Gastroesophageal sphincter (tissue), 4 donors: Measurements from ENCODE around the gene MALT1. TPM values are rescaled to one million over a fixed set of nuclear protein-coding genes. Genes with fewer than 3 reads are reported as not detected.

Source experiments
- ATAC-seq: fragments of 150-250 bp; one replicate; pipeline ENCODE4 v1.9.1; 2016; ENCODE audit warnings: mild to moderate bottlenecking, moderate library complexity
- H3K27ac ChIP-seq, 4 donors: fragments of 200-600 bp; sonication (generic) in 3 of 4; 1 replicate in 3 of 4; 2 replicates in 1 of 4; pipeline ENCODE4 v1.5.1; 2016 to 2019
- H3K27me3 ChIP-seq: fragments of 200-600 bp; sonication (generic); one replicate; pipeline ENCODE4 v1.5.1; 2019
- H3K36me3 ChIP-seq, 2 donors: fragments of 200-600 bp; sonication (generic); one replicate each; pipeline ENCODE4 v1.5.1; 2019; ENCODE audit warnings: control low read depth in 1 of 2
- H3K4me1 ChIP-seq, 3 donors: fragments of 200-600 bp; sonication (generic); 1 replicate in 2 of 3; 2 replicates in 1 of 3; pipeline ENCODE4 v1.5.1; 2016 to 2019; ENCODE audit warnings: control low read depth in 2 of 3
- H3K4me3 ChIP-seq, 2 donors: fragments of 200-600 bp; sonication (generic); one replicate each; pipeline ENCODE4 v1.5.1; 2019; ENCODE audit warnings: mild to moderate bottlenecking in 1 of 2, moderate library complexity in 1 of 2
- H3K9me3 ChIP-seq, 3 donors: fragments of 200-600 bp; sonication (generic); one replicate each; pipeline ENCODE4 v1.5.1; 2017 to 2019; ENCODE audit warnings: control low read depth in 2 of 3
- CTCF ChIP-seq, 4 experiments: fragments of 200-600 bp in 2 of 4; fragments of 450-650 bp in 2 of 4; sonication (generic) in 1 of 4; IDR thresholded peaks; one replicate each; pipeline ENCODE4 v1.5.1; 2017 to 2019; ENCODE audit warnings: antibody characterized with exemption in 4 of 4, mild to moderate bottlenecking in 2 of 4, moderate library complexity in 2 of 4
- EP300 ChIP-seq: sonication (generic); formaldehyde crosslinking; IDR thresholded peaks from one replicate; pipeline ENCODE4 v1.6.1; 2017; ENCODE audit warnings: antibody characterized with exemption, mild to moderate bottlenecking
- POLR2A ChIP-seq, 2 donors: fragments of 450-650 bp; IDR thresholded peaks; one replicate each; pipeline ENCODE4 v1.6.1; 2017; ENCODE audit warnings: antibody characterized with exemption in 2 of 2, mild to moderate bottlenecking in 2 of 2, moderate library complexity in 1 of 2
- POLR2AphosphoS5 ChIP-seq: sonication (generic); formaldehyde crosslinking; IDR thresholded peaks from one replicate; pipeline ENCODE4 v1.6.1; 2017; ENCODE audit warnings: antibody characterized with exemption
- WGBS, 2 donors: methylation state at CpG; one replicate each; pipeline ENCODE4 v1.1.5; 2018; ENCODE audit warnings: low coverage in 1 of 2; 5-methylcytosine and 5-hydroxymethylcytosine counted together
- total RNA-seq, 4 donors: library from RNA; depleted of rRNA; stranded (reverse); fragments of >200 nt; gene quantifications; one replicate each; pipeline ENCODE4 v1.1.0, GENCODE V29; 2016

Gene MALT1
- total RNA-seq, 4 donors from 2014 or later, result 19.4 to 26.6 (median 24.1) TPM

- TF ChIP-seq CTCF (IDR thresholded peaks at IDR 0.05) (no peak), POLR2AphosphoS5 (peak; percentile 38), POLR2A (IDR thresholded peaks at IDR 0.05) (no peak)
- Histone ChIP-seq H3K9me3 (no peaks in the 10 kb centered on the region), H3K4me3 (no peak overlapping the region), H3K27me3 (no peaks in the 10 kb centered on the region), H3K36me3 (peaks cover 0 to 22% of the 10 kb centered on the region in 2 donors), H3K4me1 (peaks cover 0 to 8% (median 0%) of the 10 kb centered on the region in 3 donors), H3K27ac (no peak overlapping the region)
- WGBS, 2 donors, result 75 to 100% methylated on average over 1 to 5 of the region's 5 CpGs
- no peak for ATAC-seq
Observed at GRCh38 chr18:58682429-58683069, 11.3 kb downstream of the MALT1 start.

GRCh38 chr18:58687871-58688308 lies 16.6 kb downstream of the MALT1 start:
- Histone ChIP-seq H3K9me3 (no peaks in the 10 kb centered on the region), H3K27ac (no peak overlapping the region), H3K27me3 (no peaks in the 10 kb centered on the region), H3K36me3 (peaks cover 0 to 31% of the 10 kb centered on the region in 2 donors), H3K4me1 (peaks cover 0 to under 1% (median 0%) of the 10 kb centered on the region in 3 donors), H3K4me3 (no peak overlapping the region)
- no peak for ATAC-seq
- TF ChIP-seq CTCF (IDR thresholded peaks at IDR 0.05) (no peak), EP300 (no peak)
- WGBS, 2 donors, result 83 to 96% methylated on average over 6 of the region's 6 CpGs

GRCh38 chr18:58690259-58690658 lies 19.0 kb downstream of the MALT1 start:
- TF ChIP-seq EP300 (no peak), CTCF (IDR thresholded peaks at IDR 0.05) (no peak), POLR2A (IDR thresholded peaks at IDR 0.05) (no peak), POLR2AphosphoS5 (no peak)
- Histone ChIP-seq H3K4me3 (no peak overlapping the region), H3K27ac (no peak overlapping the region), H3K36me3 (peaks cover 0 to 31% of the 10 kb centered on the region in 2 donors), H3K9me3 (no peaks in the 10 kb centered on the region), H3K27me3 (no peaks in the 10 kb centered on the region), H3K4me1 (no peaks in the 10 kb centered on the region)
- 100% methylated on average over 4 of the region's 12 CpGs; no CpG with 5 or more reads in 1 of the 2 donors for WGBS, 2 donors
- no peak for ATAC-seq

- no peaks in the 10 kb centered on the region for H3K4me1 ChIP-seq
- 95 to 100% methylated on average over 1 to 4 of the region's 8 CpGs for WGBS, 2 donors
- ATAC-seq, result no peak
- no peak overlapping the region for H3K27ac ChIP-seq
- H3K4me3 ChIP-seq, result no peak overlapping the region
- H3K36me3 ChIP-seq, result peaks cover 0 to 32% of the 10 kb centered on the region in 2 donors
- H3K9me3 ChIP-seq, result no peaks in the 10 kb centered on the region
- no peak for TF ChIP-seq POLR2A (IDR thresholded peaks at IDR 0.05)
- no peak for TF ChIP-seq POLR2AphosphoS5
- no peak for TF ChIP-seq EP300
- TF ChIP-seq CTCF (IDR thresholded peaks at IDR 0.05), result no peak
- H3K27me3 ChIP-seq, result no peaks in the 10 kb centered on the region
Observed at GRCh38 chr18:58691256-58691655, 20.0 kb downstream of the MALT1 start.
